Ovary (tissue), 9 donors: ENCODE measurements around the gene PIK3R6. TPM values are rescaled to one million over a fixed set of nuclear protein-coding genes. Genes with fewer than 3 reads are reported as not detected.

ENCODE experiments used
- DNase-seq, 5 donors: peaks; one replicate each; pipeline ENCODE4 v3.0.0-alpha.2; 2019 to 2020
- H3K27ac ChIP-seq, 2 donors: fragments of 200-600 bp; one replicate each; pipeline versions ENCODE4 v1.5.1 to v1.8.0; 2019 to 2022
- H3K27me3 ChIP-seq: fragments of 200-600 bp; one replicate; pipeline ENCODE4 v1.8.0; 2022
- H3K36me3 ChIP-seq: fragments of 200-600 bp; sonication (generic); one replicate; pipeline ENCODE4 v1.5.1; 2019
- H3K4me1 ChIP-seq: one replicate; pipeline ENCODE4 v1.8.1; 2013; ENCODE audit warnings: mild to moderate bottlenecking, moderate library complexity; ENCODE audit not compliant: insufficient read depth
- H3K4me3 ChIP-seq: fragments of 200-600 bp; sonication (generic); one replicate; pipeline ENCODE4 v1.5.1; 2017
- H3K9me3 ChIP-seq, 2 donors: fragments of 200-600 bp in 1 of 2; sonication (generic) in 1 of 2; one replicate each; pipeline versions ENCODE4 v1.5.1 to v1.8.1; 2013 to 2019; ENCODE audit warnings: mild to moderate bottlenecking in 1 of 2, moderate library complexity in 1 of 2
- CTCF ChIP-seq, 3 donors: fragments of 450-650 bp in 2 of 3; fragments of 200-600 bp in 1 of 3; IDR thresholded peaks; one replicate each; pipeline versions ENCODE4 v1.5.1 to v1.8.0; 2016 to 2022; ENCODE audit warnings: antibody characterized with exemption in 3 of 3, mild to moderate bottlenecking in 1 of 3
- EP300 ChIP-seq: sonication (generic); formaldehyde crosslinking; IDR thresholded peaks from one replicate; pipeline ENCODE4 v1.6.1; 2017; ENCODE audit warnings: antibody characterized with exemption
- POLR2A ChIP-seq: fragments of 450-650 bp; IDR thresholded peaks from one replicate; pipeline ENCODE4 v1.6.1; 2017; ENCODE audit warnings: antibody characterized with exemption, mild to moderate bottlenecking, moderate library complexity
- WGBS, 3 donors: extraction: QIAGEN DNeasy Blood & Tissue Kit in 1 of 3; methylation state at CpG; one replicate each; pipeline versions ENCODE4 v1.1.5 to v1.1.7; 2013 to 2017; 5-methylcytosine and 5-hydroxymethylcytosine counted together
- intact Hi-C, 4 donors: fragments of 100-400 bp; cut with DNase I; formaldehyde crosslinking; loops; one replicate each; pipeline versions ENCODE4 v1.11.0 to v1.15.1; 2022 to 2023
- polyA plus RNA-seq, 2 donors: library from polyadenylated mRNA; stranded (reverse); fragments of 200-250 nt in 1 of 2; fragments of 350-450 nt in 1 of 2; fragmentation: Illumina TruSeq in 1 of 2; extraction: RNeasy Lipid Tissue Mini Kit (QIAGEN cat#74804) in 1 of 2; gene quantifications; one replicate each; pipeline ENCODE4 v1.2.3, GENCODE V29; 2013 to 2014
- total RNA-seq, 7 donors: library from RNA; depleted of rRNA in 2 of 7; stranded (reverse); fragments of >200 nt in 2 of 7; fragmentation: NEBNext Ultra II Directional in 3 of 7; extraction: Animal tissue kit (Norgen Biotek cat#: 25700) in 3 of 7; gene quantifications; one replicate each; pipeline versions ENCODE4 v1.1.0 to v1.2.4, GENCODE V29; 2016 to 2023
- donor health status: DM: no; HTN: no; CAD: no; lungs with moderate emphysema.
- donor health status: DM: no; HTN: no; CAD: no.
- donor health status: Bipolar disorder and iron deficiency.
- donor health status: DM: yes; HTN: yes; CAD: no.
- donor health status: DM: no; HTN: no; CAD: no.
- donor health status: DM: yes; HTN: yes; CAD: no.

Gene PIK3R6
- total and polyA plus RNA-seq, 9 donors = 0.12 to 0.93 (median 0.23) TPM

GRCh38 chr17:8789743-8790142, 77.7 kb downstream of the PIK3R6 start:
- WGBS, 3 donors = 61 to 63% (median 63%) methylated on average over 10 of the region's 10 CpGs
- intact Hi-C loops = loop anchor here in 2 of 4 donors (10.0 kb wide), 1 partner anchor 375 kb away; no protein-coding TSS in a partner anchor
- Histone ChIP-seq H3K9me3 (no peaks in the 10 kb centered on the region), H3K4me3 (no peak overlapping the region), H3K27ac (no peak overlapping the region), H3K27me3 (no peaks in the 10 kb centered on the region), H3K4me1 (no peaks in the 10 kb centered on the region), H3K36me3 (no peaks in the 10 kb centered on the region)
- TF ChIP-seq EP300 (no peak), POLR2A (no peak), CTCF (IDR thresholded peaks at IDR 0.05) (no peak)
- no peak for DNase-seq

- intact Hi-C loops = loop anchor here in 2 of 4 donors (10.0 kb wide), 1 partner anchor 374 kb away; no protein-coding TSS in a partner anchor
- no peaks in the 10 kb centered on the region for H3K27me3 ChIP-seq
- no peaks in the 10 kb centered on the region for H3K9me3 ChIP-seq
- H3K36me3 ChIP-seq = no peaks in the 10 kb centered on the region
- no peak overlapping the region for H3K4me3 ChIP-seq
- WGBS, 3 donors = 85 to 92% (median 92%) methylated on average over 2 of the region's 2 CpGs
- DNase-seq = no peak
- H3K27ac ChIP-seq = no peak overlapping the region
- TF ChIP-seq POLR2A (no peak), EP300 (no peak), CTCF (IDR thresholded peaks at IDR 0.05) (no peak)
- H3K4me1 ChIP-seq = no peaks in the 10 kb centered on the region
Observed at GRCh38 chr17:8788998-8789397, 78.5 kb downstream of the PIK3R6 start.

GRCh38 chr17:8785547-8786413, 81.7 kb downstream of the PIK3R6 start:
- H3K36me3 ChIP-seq = no peaks in the 10 kb centered on the region
- WGBS, 3 donors = 25 to 28% (median 28%) methylated on average over 17 to 19 of the region's 19 CpGs
- H3K4me3 ChIP-seq = no peak overlapping the region
- no peaks in the 10 kb centered on the region for H3K9me3 ChIP-seq
- no peak overlapping the region for H3K27ac ChIP-seq
- TF ChIP-seq CTCF (IDR thresholded peaks at IDR 0.05) (peak; percentile 25 to 51 (median 41)), EP300 (no peak)
- no peaks in the 10 kb centered on the region for H3K4me1 ChIP-seq
- intact Hi-C loops = loop anchor here in 2 of 4 donors (10.0 kb wide), 1 partner anchor 371 kb away; no protein-coding TSS in a partner anchor
- peak; percentile 45 to 85 (median 71) for DNase-seq
- H3K27me3 ChIP-seq = no peaks in the 10 kb centered on the region

GRCh38 chr17:8782176-8782575, 85.3 kb downstream of the PIK3R6 start:
- intact Hi-C loops = loop anchor here in 2 of 4 donors (10.0 kb wide), 1 partner anchor 367 kb away; no protein-coding TSS in a partner anchor
- Histone ChIP-seq H3K27me3 (no peaks in the 10 kb centered on the region), H3K4me3 (no peak overlapping the region), H3K4me1 (no peaks in the 10 kb centered on the region), H3K9me3 (no peaks in the 10 kb centered on the region), H3K36me3 (no peaks in the 10 kb centered on the region), H3K27ac (no peak overlapping the region)
- TF ChIP-seq EP300 (no peak), POLR2A (no peak), CTCF (IDR thresholded peaks at IDR 0.05) (no peak)
- no peak for DNase-seq
- WGBS, 3 donors = 55 to 82% (median 68%) methylated on average over 1 of the region's 1 CpG
